HK-2 (cell line): Measurements from ENCODE around the gene ASTN2.

Experiments
- DNase-seq: peaks from one replicate; pipeline ENCODE4 v3.0.0-alpha.2; 2018; ENCODE audit not compliant: unreplicated experiment

ASTN2 gene

GRCh38 chr9:116483622-116484491 lies 931.0 kb downstream of the ASTN2 start:
- no peak for DNase-seq

- DNase-seq = no peak
Measured at GRCh38 chr9:116482740-116483139, 932.1 kb downstream of the ASTN2 start.

- DNase-seq = no peak
Measured at GRCh38 chr9:116480700-116481099, 934.2 kb downstream of the ASTN2 start.

GRCh38 chr9:116479967-116480366 lies 934.9 kb downstream of the ASTN2 start:
- no peak for DNase-seq

- no peak for DNase-seq
Measured at GRCh38 chr9:116479056-116479544, 935.8 kb downstream of the ASTN2 start.

- DNase-seq = no peak
Measured at GRCh38 chr9:116477584-116478141, 937.2 kb downstream of the ASTN2 start.

GRCh38 chr9:116476935-116477381 lies 937.9 kb downstream of the ASTN2 start:
- no peak for DNase-seq

GRCh38 chr9:116476002-116476401 lies 938.9 kb downstream of the ASTN2 start:
- DNase-seq = no peak

- DNase-seq = no peak
Measured at GRCh38 chr9:116475201-116475600, 939.7 kb downstream of the ASTN2 start.

GRCh38 chr9:116471944-116472506 lies 942.8 kb downstream of the ASTN2 start:
- no peak for DNase-seq

GRCh38 chr9:116471093-116471906 lies 943.6 kb downstream of the ASTN2 start:
- no peak for DNase-seq

GRCh38 chr9:116468793-116469527 lies 945.9 kb downstream of the ASTN2 start:
- no peak for DNase-seq

GRCh38 chr9:116468369-116468768 lies 946.5 kb downstream of the ASTN2 start:
- DNase-seq = no peak

GRCh38 chr9:116467740-116468351 lies 947.0 kb downstream of the ASTN2 start:
- DNase-seq = no peak

- DNase-seq = no peak
Measured at GRCh38 chr9:116466271-116467235, 948.3 kb downstream of the ASTN2 start.

GRCh38 chr9:116465576-116466270 lies 949.1 kb downstream of the ASTN2 start:
- no peak for DNase-seq

GRCh38 chr9:116464987-116465571 lies 949.8 kb downstream of the ASTN2 start:
- no peak for DNase-seq

- no peak for DNase-seq
Measured at GRCh38 chr9:116464423-116464822, 950.4 kb downstream of the ASTN2 start.

- DNase-seq = no peak
Measured at GRCh38 chr9:116461632-116462031, 953.2 kb downstream of the ASTN2 start.
